Ovary (tissue), 3 donors: Measurements from ENCODE around the gene SDR39U1.

Experiments used
- CTCF ChIP-seq, 3 donors: fragments of 450-650 bp in 2 of 3; fragments of 200-600 bp in 1 of 3; IDR thresholded peaks; one replicate each; pipeline versions ENCODE4 v1.5.1 to v1.8.0; 2016 to 2022; ENCODE audit warnings: antibody characterized with exemption in 3 of 3, mild to moderate bottlenecking in 1 of 3
- EP300 ChIP-seq: sonication (generic); formaldehyde crosslinking; IDR thresholded peaks from one replicate; pipeline ENCODE4 v1.6.1; 2017; ENCODE audit warnings: antibody characterized with exemption
- donor health status: DM: no; HTN: no; CAD: no.

GRCh38 chr14:24465368-24465767, 22.8 kb upstream of the SDR39U1 start:
- TF ChIP-seq CTCF (IDR thresholded peaks at IDR 0.05): no peak
- TF ChIP-seq EP300: no peak
